HUES64 (cell line): Measurements from ENCODE around the gene DCHS2.

ENCODE experiments used
- H3K27ac ChIP-seq: 2 replicates; pipeline ENCODE4 v1.7.0; 2013; ENCODE audit warnings: low read depth, low read length, inconsistent platforms
- H3K27me3 ChIP-seq: 2 replicates; pipeline ENCODE4 v1.6.1; 2013; ENCODE audit warnings: mild to moderate bottlenecking, low read length; ENCODE audit not compliant: insufficient read depth
- H3K36me3 ChIP-seq: 2 replicates; pipeline ENCODE4 v1.6.1; 2013; ENCODE audit warnings: mild to moderate bottlenecking, low read length; ENCODE audit not compliant: insufficient read depth
- H3K4me1 ChIP-seq: 2 replicates; pipeline ENCODE4 v1.6.1; 2013; ENCODE audit warnings: mild to moderate bottlenecking, low read length, moderate library complexity; ENCODE audit not compliant: insufficient read depth
- H3K4me3 ChIP-seq: 2 replicates; pipeline ENCODE4 v1.5.1; 2013; ENCODE audit warnings: mild to moderate bottlenecking, low read length, moderate library complexity
- H3K9ac ChIP-seq: 2 replicates; pipeline ENCODE4 v1.6.1; 2013; ENCODE audit warnings: mild to moderate bottlenecking, low read depth, low read length
- H3K9me3 ChIP-seq: 2 replicates; pipeline ENCODE4 v1.6.1; 2013; ENCODE audit warnings: low read depth, low read length; ENCODE audit not compliant: insufficient read depth
- WGBS: fragments of 150-250, 120-280 bp; methylation state at CpG from one replicate; pipeline ENCODE4 v1.1.7; 2013; ENCODE audit warnings: missing lambda C conversion rate; 5-methylcytosine and 5-hydroxymethylcytosine counted together

DCHS2 gene

DNA sequence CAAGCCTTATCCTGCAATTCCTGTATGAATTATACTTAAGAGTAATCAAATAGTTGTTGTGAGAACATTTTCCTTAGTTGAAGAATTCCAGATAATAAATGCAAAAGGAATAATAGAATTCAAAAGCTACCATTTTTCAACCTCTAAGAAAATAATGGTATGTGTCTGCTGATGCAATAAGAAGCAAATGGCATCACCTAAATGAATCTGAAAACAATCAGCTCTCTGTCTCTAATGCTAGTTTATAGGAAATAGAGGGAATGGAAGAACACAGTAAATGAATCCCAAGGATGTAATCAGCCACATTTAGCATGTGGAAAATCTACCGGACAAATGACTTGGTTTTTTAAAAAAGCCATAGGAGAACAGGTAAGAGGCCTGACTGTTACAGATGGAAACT is 115.1 kb downstream of the DCHS2 start:
- H3K27ac ChIP-seq: no peak overlapping the region
- no peaks in the 10 kb centered on the region for H3K9me3 ChIP-seq
- H3K4me1 ChIP-seq: no peaks in the 10 kb centered on the region
- H3K9ac ChIP-seq: no peak overlapping the region
- H3K36me3 ChIP-seq: no peaks in the 10 kb centered on the region
- 95% methylated on average over 1 of the region's 1 CpG for WGBS
- H3K27me3 ChIP-seq: no peaks in the 10 kb centered on the region
- H3K4me3 ChIP-seq: no peak overlapping the region

DNA sequence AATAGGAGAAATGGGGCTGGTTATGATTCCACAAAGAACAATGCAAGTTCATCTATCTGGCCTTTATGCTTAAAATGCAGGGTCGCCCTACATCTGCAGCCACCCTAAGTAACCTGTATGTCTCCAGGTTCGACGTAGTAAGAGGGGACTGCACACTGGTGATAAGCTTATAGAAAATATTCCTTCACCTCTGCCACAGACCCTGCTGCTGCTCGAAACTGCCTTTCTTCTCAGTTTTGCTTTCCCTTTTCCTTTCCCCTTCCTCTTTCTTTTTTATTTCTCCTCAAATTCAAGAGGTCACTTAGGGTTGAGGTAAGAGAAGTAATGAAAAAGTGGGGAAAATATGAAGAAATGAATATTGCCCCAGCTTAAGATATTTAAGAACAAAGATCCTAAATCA is 123.5 kb downstream of the DCHS2 start:
- H3K9me3 ChIP-seq: no peaks in the 10 kb centered on the region
- 95% methylated on average over 4 of the region's 4 CpGs for WGBS
- no peak overlapping the region for H3K27ac ChIP-seq
- H3K4me1 ChIP-seq: no peaks in the 10 kb centered on the region; the same call in 1 of the 2 replicates
- H3K9ac ChIP-seq: no peak overlapping the region
- no peaks in the 10 kb centered on the region for H3K36me3 ChIP-seq
- H3K4me3 ChIP-seq: no peak overlapping the region
- no peaks in the 10 kb centered on the region for H3K27me3 ChIP-seq

- H3K9me3 ChIP-seq: no peaks in the 10 kb centered on the region
- H3K36me3 ChIP-seq: no peaks in the 10 kb centered on the region
- H3K27ac ChIP-seq: no peak overlapping the region
- no peaks in the 10 kb centered on the region; the same call in 1 of the 2 replicates for H3K4me1 ChIP-seq
- 90% methylated on average over 2 of the region's 2 CpGs for WGBS
- H3K27me3 ChIP-seq: no peaks in the 10 kb centered on the region
- H3K9ac ChIP-seq: no peak overlapping the region
- H3K4me3 ChIP-seq: no peak overlapping the region
Measured at GRCh38 chr4:154367659-154368058, 123.9 kb downstream of the DCHS2 start.

GRCh38 chr4:154366956-154367355 is 124.6 kb downstream of the DCHS2 start:
- WGBS: 76% methylated on average over 4 of the region's 4 CpGs
- no peaks in the 10 kb centered on the region; the same call in 1 of the 2 replicates for H3K4me1 ChIP-seq

GRCh38 chr4:154364066-154364845 is 127.3 kb downstream of the DCHS2 start:
- Histone ChIP-seq H3K9ac (no peak overlapping the region), H3K9me3 (no peaks in the 10 kb centered on the region), H3K27me3 (no peaks in the 10 kb centered on the region), H3K36me3 (no peaks in the 10 kb centered on the region), H3K4me3 (no peak overlapping the region), H3K4me1 (no peaks in the 10 kb centered on the region; the same call in 1 of the 2 replicates), H3K27ac (no peak overlapping the region)
- WGBS: 93% methylated on average over 6 of the region's 7 CpGs

More at GRCh38 chr4:154366956-154367355, 124.6 kb downstream of the DCHS2 start:
- H3K4me3 ChIP-seq: no peak overlapping the region
- no peak overlapping the region for H3K27ac ChIP-seq
- no peaks in the 10 kb centered on the region for H3K27me3 ChIP-seq
- H3K9ac ChIP-seq: no peak overlapping the region
- H3K36me3 ChIP-seq: no peaks in the 10 kb centered on the region
- no peaks in the 10 kb centered on the region for H3K9me3 ChIP-seq

GRCh38 chr4:154361450-154361849 is 130.1 kb downstream of the DCHS2 start:
- no peak overlapping the region for H3K9ac ChIP-seq

DNA sequence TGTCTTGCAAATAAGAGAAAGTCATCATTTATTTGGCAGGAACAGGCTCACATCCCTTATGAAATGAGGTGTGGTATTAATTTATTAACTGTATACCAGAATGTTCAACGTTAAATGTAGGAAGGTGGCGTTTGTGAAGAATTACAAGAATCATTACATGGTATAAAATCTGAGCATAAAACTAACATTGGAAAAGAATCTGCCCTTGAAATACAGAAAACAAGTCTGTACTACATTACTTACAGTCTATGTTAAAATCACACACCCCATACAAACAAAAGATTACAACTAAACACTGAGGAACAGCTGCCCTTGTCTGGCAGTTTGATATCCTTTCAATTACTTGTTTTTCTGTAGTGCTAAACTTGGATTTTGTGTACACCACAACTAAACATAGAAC is 131.1 kb downstream of the DCHS2 start:
- H3K9ac ChIP-seq: no peak overlapping the region
- H3K9me3 ChIP-seq: no peaks in the 10 kb centered on the region
- no peak overlapping the region for H3K27ac ChIP-seq
- H3K4me1 ChIP-seq: no peaks in the 10 kb centered on the region; the same call in 1 of the 2 replicates
- no peak overlapping the region for H3K4me3 ChIP-seq
- H3K27me3 ChIP-seq: no peaks in the 10 kb centered on the region
- H3K36me3 ChIP-seq: no peaks in the 10 kb centered on the region
- WGBS: no CpG with 5 or more reads among the region's 2 CpGs

More at GRCh38 chr4:154361450-154361849, 130.1 kb downstream of the DCHS2 start:
- no peaks in the 10 kb centered on the region; the same call in 1 of the 2 replicates for H3K4me1 ChIP-seq
- no peaks in the 10 kb centered on the region for H3K36me3 ChIP-seq
- no peak overlapping the region for H3K27ac ChIP-seq
- no peaks in the 10 kb centered on the region for H3K27me3 ChIP-seq
- no peak overlapping the region for H3K4me3 ChIP-seq
- WGBS: 93% methylated on average over 4 of the region's 4 CpGs
- no peaks in the 10 kb centered on the region for H3K9me3 ChIP-seq

- H3K4me3 ChIP-seq: no peak overlapping the region
- H3K9me3 ChIP-seq: no peaks in the 10 kb centered on the region
- H3K36me3 ChIP-seq: no peaks in the 10 kb centered on the region
- no peaks in the 10 kb centered on the region for H3K4me1 ChIP-seq
- H3K27me3 ChIP-seq: no peaks in the 10 kb centered on the region
- no peak overlapping the region for H3K27ac ChIP-seq
- H3K9ac ChIP-seq: no peak overlapping the region
Measured at GRCh38 chr4:154354883-154355282, 136.7 kb downstream of the DCHS2 start.

- no peak overlapping the region for H3K9ac ChIP-seq
- H3K4me1 ChIP-seq: no peaks in the 10 kb centered on the region
- no peak overlapping the region for H3K4me3 ChIP-seq
- WGBS: 88% methylated on average over 2 of the region's 2 CpGs
- H3K27me3 ChIP-seq: no peaks in the 10 kb centered on the region
- no peak overlapping the region for H3K27ac ChIP-seq
- H3K9me3 ChIP-seq: no peaks in the 10 kb centered on the region
- no peaks in the 10 kb centered on the region for H3K36me3 ChIP-seq
Measured at GRCh38 chr4:154349829-154350228, 141.8 kb downstream of the DCHS2 start.

DNA sequence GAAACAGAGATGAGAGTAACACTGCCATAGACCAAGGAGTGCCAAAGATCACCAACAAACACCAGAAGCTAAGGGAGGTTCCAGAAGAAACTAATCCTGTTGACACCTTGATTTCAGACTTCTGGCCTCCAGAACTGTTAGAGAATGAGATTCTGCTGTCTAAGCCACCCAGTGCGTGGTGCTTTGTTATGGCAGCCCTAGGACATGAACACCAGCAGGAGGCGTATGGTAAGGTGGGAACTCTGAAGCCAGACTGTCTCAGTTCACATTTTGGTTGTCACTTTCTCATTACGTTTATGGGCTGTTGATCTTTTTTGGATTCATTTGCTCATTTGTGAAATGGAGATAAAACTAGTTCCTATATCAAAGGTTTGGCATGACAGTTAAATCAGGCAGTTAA is 142.9 kb downstream of the DCHS2 start:
- no peak overlapping the region for H3K27ac ChIP-seq
- no peaks in the 10 kb centered on the region for H3K9me3 ChIP-seq
- no peaks in the 10 kb centered on the region for H3K4me1 ChIP-seq
- no peak overlapping the region for H3K9ac ChIP-seq
- no peaks in the 10 kb centered on the region for H3K36me3 ChIP-seq
- H3K4me3 ChIP-seq: no peak overlapping the region
- 73% methylated on average over 3 of the region's 3 CpGs for WGBS
- H3K27me3 ChIP-seq: no peaks in the 10 kb centered on the region

DNA sequence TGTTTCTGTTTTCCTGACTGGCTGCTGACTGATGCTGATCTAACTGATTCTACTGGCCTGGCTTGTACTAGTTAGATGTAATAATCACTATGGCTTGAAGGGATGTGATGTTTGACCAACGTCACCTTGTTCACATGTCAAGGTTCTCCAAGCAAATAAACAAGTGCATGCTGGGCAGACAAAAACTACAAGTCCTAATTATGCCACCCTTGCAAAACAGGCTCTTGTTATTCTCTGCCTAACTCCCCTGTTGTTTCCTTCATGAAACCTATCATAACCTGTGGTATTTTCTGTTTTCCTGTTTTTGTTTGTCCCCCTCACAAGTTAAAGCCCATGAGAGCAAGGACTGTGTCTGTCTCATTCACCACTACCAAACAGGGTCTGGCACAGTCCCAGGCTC is 146.2 kb downstream of the DCHS2 start:
- Histone ChIP-seq H3K27me3 (no peaks in the 10 kb centered on the region), H3K9me3 (no peaks in the 10 kb centered on the region), H3K4me1 (no peaks in the 10 kb centered on the region), H3K9ac (no peak overlapping the region), H3K4me3 (no peak overlapping the region), H3K27ac (no peak overlapping the region), H3K36me3 (no peaks in the 10 kb centered on the region)
- 86% methylated on average over 1 of the region's 1 CpG for WGBS
